ENCODE results near the gene CSNK1A1L. TPM values are rescaled to one million over a fixed set of nuclear protein-coding genes. Genes with fewer than 3 reads are reported as not detected.
A peak's percentile ranks its signal among the peaks of the same experiment; 100 is the strongest.

Gene CSNK1A1L
- total RNA-seq (not detected), polyA plus RNA-seq (not detected)

GRCh38 chr13:37105251-37105714 is at the start of gene CSNK1A1L:
Gene CSNK1A1L, minus strand, starts transcription at chr13:37105664. Its CDS starts 408 bp downstream, at chr13:37105256.
- Histone ChIP-seq H3K9me3 (ENCODE audit: control insufficient read depth in 2 of 2, low read length in 2 of 2) (no peaks in the 10 kb centered on the region), H3K27me3 (ENCODE audit: control insufficient read depth, insufficient read depth, low read length) (no peaks in the 10 kb centered on the region), H3K4me1 (ENCODE audit: control insufficient read depth, insufficient read depth, low read length, poor library complexity, severe bottlenecking) (no peaks in the 10 kb centered on the region), H3K4me3 (ENCODE audit: low read depth, low read length) (no peak within 1 kb of the TSS), H3K36me3 (ENCODE audit: control insufficient read depth, insufficient read depth, low read length) (no peaks in the 10 kb centered on the region), H3K27ac (ENCODE audit: insufficient read depth, low read length, poor library complexity, severe bottlenecking) (no peak within 1 kb of the TSS)
- Mint-ChIP-seq H3K4me1 (no peaks in the 10 kb centered on the region), H3K27me3 (peaks cover 6% of the 10 kb centered on the region), H3K4me3 (no peak within 1 kb of the TSS), H3K36me3 (no peaks in the 10 kb centered on the region), H3K27ac (no peak within 1 kb of the TSS), H3K9me3 (peaks cover 0 to 1% (median 0%) of the 10 kb centered on the region in 7 donors)
- ATAC-seq (ENCODE audit: low read depth in 2 of 2) = no peak
- no peak for DNase-seq

GRCh38 chr13:37149380-37149779 is 43.9 kb upstream of the CSNK1A1L start:
- H3K4me3 ChIP-seq (ENCODE audit: low read depth, low read length) = no peak overlapping the region
- Mint-ChIP-seq H3K27me3 (no peaks in the 10 kb centered on the region), H3K4me3 (no peak overlapping the region), H3K9me3 (peaks cover 0 to 9% (median 0%) of the 10 kb centered on the region in 7 donors), H3K36me3 (no peaks in the 10 kb centered on the region), H3K4me1 (no peaks in the 10 kb centered on the region), H3K27ac (no peak overlapping the region)
- no peaks in the 10 kb centered on the region for H3K4me1 ChIP-seq (ENCODE audit: control insufficient read depth, insufficient read depth, low read length, poor library complexity, severe bottlenecking)
- no peaks in the 10 kb centered on the region for H3K36me3 ChIP-seq (ENCODE audit: control insufficient read depth, insufficient read depth, low read length)
- H3K27me3 ChIP-seq (ENCODE audit: control insufficient read depth, insufficient read depth, low read length) = no peaks in the 10 kb centered on the region
- no peak for DNase-seq
- H3K27ac ChIP-seq (ENCODE audit: insufficient read depth, low read length, poor library complexity, severe bottlenecking) = no peak overlapping the region
- ATAC-seq (ENCODE audit: low read depth in 2 of 2) = no peak
- H3K9me3 ChIP-seq (ENCODE audit: control insufficient read depth in 2 of 2, low read length in 2 of 2) = no peaks in the 10 kb centered on the region

- peak overlapping the region in 1 of 3 donors; percentile 9 for H3K27ac Mint-ChIP-seq
- ATAC-seq (ENCODE audit: low read depth in 2 of 2) (no peak), DNase-seq (no peak)
- Histone ChIP-seq H3K4me3 (ENCODE audit: low read depth, low read length) (no peak overlapping the region), H3K27ac (ENCODE audit: insufficient read depth, low read length, poor library complexity, severe bottlenecking) (no peak overlapping the region), H3K9me3 (ENCODE audit: control insufficient read depth in 2 of 2, low read length in 2 of 2) (no peaks in the 10 kb centered on the region), H3K27me3 (ENCODE audit: control insufficient read depth, insufficient read depth, low read length) (no peaks in the 10 kb centered on the region), H3K4me1 (ENCODE audit: control insufficient read depth, insufficient read depth, low read length, poor library complexity, severe bottlenecking) (no peaks in the 10 kb centered on the region), H3K36me3 (ENCODE audit: control insufficient read depth, insufficient read depth, low read length) (no peaks in the 10 kb centered on the region)
- H3K4me1 Mint-ChIP-seq = no peaks in the 10 kb centered on the region
- peaks cover 0 to 9% (median 0%) of the 10 kb centered on the region in 7 donors for H3K9me3 Mint-ChIP-seq
- no peaks in the 10 kb centered on the region for H3K27me3 Mint-ChIP-seq
- no peak overlapping the region for H3K4me3 Mint-ChIP-seq
- H3K36me3 Mint-ChIP-seq = no peaks in the 10 kb centered on the region
These were observed 43.0 kb upstream of the CSNK1A1L start for GRCh38 chr13:37148501-37148900.

GRCh38 chr13:37144661-37145060 is 39.2 kb upstream of the CSNK1A1L start:
- Histone ChIP-seq H3K27me3 (ENCODE audit: control insufficient read depth, insufficient read depth, low read length) (no peaks in the 10 kb centered on the region), H3K9me3 (ENCODE audit: control insufficient read depth in 2 of 2, low read length in 2 of 2) (no peaks in the 10 kb centered on the region), H3K4me1 (ENCODE audit: control insufficient read depth, insufficient read depth, low read length, poor library complexity, severe bottlenecking) (no peaks in the 10 kb centered on the region), H3K36me3 (ENCODE audit: control insufficient read depth, insufficient read depth, low read length) (no peaks in the 10 kb centered on the region), H3K27ac (ENCODE audit: insufficient read depth, low read length, poor library complexity, severe bottlenecking) (no peak overlapping the region), H3K4me3 (ENCODE audit: low read depth, low read length) (no peak overlapping the region)
- Mint-ChIP-seq H3K4me3 (no peak overlapping the region), H3K27me3 (no peaks in the 10 kb centered on the region), H3K27ac (no peak overlapping the region), H3K36me3 (no peaks in the 10 kb centered on the region), H3K9me3 (peaks cover 0 to 9% (median 0%) of the 10 kb centered on the region in 7 donors), H3K4me1 (no peaks in the 10 kb centered on the region)
- DNase-seq = no peak
- no peak for ATAC-seq (ENCODE audit: low read depth in 2 of 2)

- Mint-ChIP-seq H3K4me3 (no peak overlapping the region), H3K36me3 (no peaks in the 10 kb centered on the region), H3K27me3 (no peaks in the 10 kb centered on the region), H3K4me1 (no peaks in the 10 kb centered on the region), H3K27ac (no peak overlapping the region), H3K9me3 (peaks cover 0 to 7% (median 0%) of the 10 kb centered on the region in 7 donors)
- Histone ChIP-seq H3K4me3 (ENCODE audit: low read depth, low read length) (no peak overlapping the region), H3K4me1 (ENCODE audit: control insufficient read depth, insufficient read depth, low read length, poor library complexity, severe bottlenecking) (no peaks in the 10 kb centered on the region), H3K27ac (ENCODE audit: insufficient read depth, low read length, poor library complexity, severe bottlenecking) (no peak overlapping the region), H3K27me3 (ENCODE audit: control insufficient read depth, insufficient read depth, low read length) (no peaks in the 10 kb centered on the region), H3K36me3 (ENCODE audit: control insufficient read depth, insufficient read depth, low read length) (no peaks in the 10 kb centered on the region), H3K9me3 (ENCODE audit: control insufficient read depth in 2 of 2, low read length in 2 of 2) (no peaks in the 10 kb centered on the region)
- DNase-seq (no peak), ATAC-seq (ENCODE audit: low read depth in 2 of 2) (no peak)
These were observed 38.4 kb upstream of the CSNK1A1L start for GRCh38 chr13:37143911-37144310.

- H3K36me3 Mint-ChIP-seq = no peaks in the 10 kb centered on the region
- no peak overlapping the region for H3K27ac Mint-ChIP-seq
- H3K4me1 Mint-ChIP-seq = no peaks in the 10 kb centered on the region
These were observed 37.4 kb upstream of the CSNK1A1L start for GRCh38 chr13:37142877-37143276.

GRCh38 chr13:37141011-37141410 is 35.5 kb upstream of the CSNK1A1L start:
- ATAC-seq (ENCODE audit: low read depth in 2 of 2) (no peak), DNase-seq (no peak)
- H3K4me1 Mint-ChIP-seq = no peaks in the 10 kb centered on the region
- H3K36me3 ChIP-seq (ENCODE audit: control insufficient read depth, insufficient read depth, low read length) = no peaks in the 10 kb centered on the region
- H3K27ac ChIP-seq (ENCODE audit: insufficient read depth, low read length, poor library complexity, severe bottlenecking) = no peak overlapping the region
- H3K36me3 Mint-ChIP-seq = no peaks in the 10 kb centered on the region
- no peaks in the 10 kb centered on the region for H3K9me3 ChIP-seq (ENCODE audit: control insufficient read depth in 2 of 2, low read length in 2 of 2)
- no peak overlapping the region for H3K4me3 Mint-ChIP-seq
- no peaks in the 10 kb centered on the region for H3K27me3 Mint-ChIP-seq
- no peaks in the 10 kb centered on the region for H3K27me3 ChIP-seq (ENCODE audit: control insufficient read depth, insufficient read depth, low read length)
- peaks cover 0 to 5% (median 0%) of the 10 kb centered on the region in 7 donors for H3K9me3 Mint-ChIP-seq
- H3K27ac Mint-ChIP-seq = no peak overlapping the region
- H3K4me1 ChIP-seq (ENCODE audit: control insufficient read depth, insufficient read depth, low read length, poor library complexity, severe bottlenecking) = no peaks in the 10 kb centered on the region
- H3K4me3 ChIP-seq (ENCODE audit: low read depth, low read length) = no peak overlapping the region

More at GRCh38 chr13:37142877-37143276, 37.4 kb upstream of the CSNK1A1L start:
- DNase-seq = no peak
- Histone ChIP-seq H3K9me3 (ENCODE audit: control insufficient read depth in 2 of 2, low read length in 2 of 2) (no peaks in the 10 kb centered on the region), H3K36me3 (ENCODE audit: control insufficient read depth, insufficient read depth, low read length) (no peaks in the 10 kb centered on the region), H3K4me1 (ENCODE audit: control insufficient read depth, insufficient read depth, low read length, poor library complexity, severe bottlenecking) (no peaks in the 10 kb centered on the region), H3K4me3 (ENCODE audit: low read depth, low read length) (no peak overlapping the region), H3K27ac (ENCODE audit: insufficient read depth, low read length, poor library complexity, severe bottlenecking) (no peak overlapping the region), H3K27me3 (ENCODE audit: control insufficient read depth, insufficient read depth, low read length) (no peaks in the 10 kb centered on the region)
- H3K4me3 Mint-ChIP-seq = no peak overlapping the region
- no peak for ATAC-seq (ENCODE audit: low read depth in 2 of 2)
- H3K9me3 Mint-ChIP-seq = peaks cover 0 to 5% (median 0%) of the 10 kb centered on the region in 7 donors
- H3K27me3 Mint-ChIP-seq = no peaks in the 10 kb centered on the region

- Mint-ChIP-seq H3K9me3 (peaks cover 0 to 1% (median 0%) of the 10 kb centered on the region in 7 donors), H3K36me3 (no peaks in the 10 kb centered on the region), H3K27me3 (no peaks in the 10 kb centered on the region), H3K4me3 (no peak overlapping the region), H3K4me1 (no peaks in the 10 kb centered on the region), H3K27ac (no peak overlapping the region)
- Histone ChIP-seq H3K4me3 (ENCODE audit: low read depth, low read length) (no peak overlapping the region), H3K27ac (ENCODE audit: insufficient read depth, low read length, poor library complexity, severe bottlenecking) (no peak overlapping the region), H3K27me3 (ENCODE audit: control insufficient read depth, insufficient read depth, low read length) (no peaks in the 10 kb centered on the region), H3K4me1 (ENCODE audit: control insufficient read depth, insufficient read depth, low read length, poor library complexity, severe bottlenecking) (no peaks in the 10 kb centered on the region), H3K9me3 (ENCODE audit: control insufficient read depth in 2 of 2, low read length in 2 of 2) (no peaks in the 10 kb centered on the region), H3K36me3 (ENCODE audit: control insufficient read depth, insufficient read depth, low read length) (no peaks in the 10 kb centered on the region)
- ATAC-seq (ENCODE audit: low read depth in 2 of 2) (no peak), DNase-seq (no peak)
These were observed 33.9 kb upstream of the CSNK1A1L start for GRCh38 chr13:37139356-37139755.

Data from CD4-positive, CD25-positive, alpha-beta regulatory T cell (primary cell).